Smooth muscle cell (in vitro differentiated cells): Measurements from ENCODE around the gene TBX4. TPM values are rescaled to one million over a fixed set of nuclear protein-coding genes. Genes with fewer than 3 reads are reported as not detected.

Experiments
- DNase-seq: peaks from one replicate; lab custom pipeline; 2025; ENCODE audit not compliant: unreplicated experiment; lab: John Stamatoyannopoulos, UW
- H2AFZ ChIP-seq: fragments of 200-600 bp; sonication (generic); 2 replicates; pipeline ENCODE4 v1.6.0; 2016; ENCODE audit warnings: antibody characterized with exemption, low read depth, mild to moderate bottlenecking
- H3F3A ChIP-seq: fragments of 200-600 bp; sonication (generic); 2 replicates; pipeline ENCODE4 v1.6.0; 2017; ENCODE audit warnings: antibody characterized with exemption, low read depth
- H3K27ac ChIP-seq: fragments of 200-600 bp; sonication (generic); 2 replicates; pipeline ENCODE4 v1.5.1; 2016; ENCODE audit warnings: low read depth, mild to moderate bottlenecking
- H3K27me3 ChIP-seq: fragments of 200-600 bp; sonication (generic); 2 replicates; pipeline ENCODE4 v1.6.1; 2016; ENCODE audit warnings: low read depth, mild to moderate bottlenecking
- H3K36me3 ChIP-seq: fragments of 200-600 bp; sonication (generic); 2 replicates; pipeline ENCODE4 v1.5.1; 2016; ENCODE audit warnings: low read depth
- H3K4me1 ChIP-seq: fragments of 200-600 bp; sonication (generic); 2 replicates; pipeline ENCODE4 v1.5.1; 2016; ENCODE audit warnings: low read depth
- H3K4me2 ChIP-seq: fragments of 200-600 bp; sonication (generic); 2 replicates; pipeline ENCODE4 v1.6.0; 2016; ENCODE audit warnings: mild to moderate bottlenecking
- H3K4me3 ChIP-seq: fragments of 200-600 bp; sonication (generic); 2 replicates; pipeline ENCODE4 v1.5.1; 2016; ENCODE audit warnings: mild to moderate bottlenecking
- H3K79me2 ChIP-seq: fragments of 200-600 bp; sonication (generic); 2 replicates; pipeline ENCODE4 v1.6.0; 2016; ENCODE audit warnings: low read depth, mild to moderate bottlenecking
- H3K9ac ChIP-seq: fragments of 200-600 bp; sonication (generic); 2 replicates; pipeline ENCODE4 v1.6.0; 2016; ENCODE audit warnings: low read depth
- H3K9me3 ChIP-seq: fragments of 200-600 bp; sonication (generic); replicated peaks from 2 replicates; pipeline ENCODE4 v1.5.1; 2016; ENCODE audit warnings: low read depth
- H4K20me1 ChIP-seq: fragments of 200-600 bp; sonication (generic); 2 replicates; pipeline ENCODE4 v1.6.0; 2016; ENCODE audit warnings: low read depth
- CTCF ChIP-seq: fragments of 200-600 bp; sonication (generic); IDR thresholded peaks from 2 replicates; pipeline ENCODE4 v1.5.1; 2017; ENCODE audit warnings: borderline replicate concordance, mild to moderate bottlenecking, antibody characterized with exemption; ENCODE audit not compliant: insufficient read depth, poor library complexity, severe bottlenecking
- WGBS: methylation state at CpG from one replicate; pipeline ENCODE4 v1.1.7; 2016; ENCODE audit warnings: low lambda C conversion rate; 5-methylcytosine and 5-hydroxymethylcytosine counted together
- polyA plus RNA-seq: library from polyadenylated mRNA; unstranded; fragments of >200 nt; fragmentation: Nextera tagmentation; extraction: Ambion mirVana; gene quantifications from 2 replicates; pipeline ENCODE4 v1.2.1, GENCODE V29; 2016
- total RNA-seq: library from RNA; depleted of rRNA; stranded (reverse); fragments of >200 nt; gene quantifications from 2 replicates; pipeline ENCODE4 v1.2.3, GENCODE V29; 2014

The TBX4 gene
- total and polyA plus RNA-seq, 2 experiments from 2014 or later: 14.1 to 22.7 TPM

GRCh38 chr17:61510991-61511390 is 58.8 kb downstream of the TBX4 start:
- Histone ChIP-seq H3K9me3 (no peaks in the 10 kb centered on the region), H4K20me1 (no peaks in the 10 kb centered on the region), H2AFZ (no peak overlapping the region), H3K9ac (no peak overlapping the region), H3K27me3 (no peaks in the 10 kb centered on the region), H3K4me1 (no peaks in the 10 kb centered on the region), H3K27ac (peak overlapping the region; percentile 20), H3K4me3 (no peak overlapping the region), H3K36me3 (no peaks in the 10 kb centered on the region), H3F3A (no peaks in the 10 kb centered on the region), H3K4me2 (peak overlapping the region; percentile 25), H3K79me2 (no peaks in the 10 kb centered on the region)
- WGBS: 54% methylated on average over 2 of the region's 2 CpGs
- no peak for DNase-seq
- no peak for TF ChIP-seq CTCF

- peak overlapping the region; percentile 13 for H2AFZ ChIP-seq
- no peaks in the 10 kb centered on the region for H3K4me1 ChIP-seq
- H4K20me1 ChIP-seq: no peaks in the 10 kb centered on the region
- no peak for DNase-seq
- 38% methylated on average over 4 of the region's 4 CpGs for WGBS
- H3K27ac ChIP-seq: peak overlapping the region; percentile 20
- no peak overlapping the region for H3K9ac ChIP-seq
- H3K79me2 ChIP-seq: no peaks in the 10 kb centered on the region
- H3F3A ChIP-seq: peaks cover under 1% of the 10 kb centered on the region
- H3K4me3 ChIP-seq: no peak overlapping the region
- no peaks in the 10 kb centered on the region for H3K36me3 ChIP-seq
- no peak for TF ChIP-seq CTCF
- no peaks in the 10 kb centered on the region for H3K9me3 ChIP-seq
- H3K4me2 ChIP-seq: peak overlapping the region; percentile 25
- H3K27me3 ChIP-seq: no peaks in the 10 kb centered on the region
These were observed 59.4 kb downstream of the TBX4 start for GRCh38 chr17:61511480-61512182.

GRCh38 chr17:61514491-61514890 is 62.3 kb downstream of the TBX4 start:
- TF ChIP-seq CTCF: no peak
- no peaks in the 10 kb centered on the region for H3K9me3 ChIP-seq
- no peak overlapping the region for H3K4me2 ChIP-seq
- no peak overlapping the region for H3K4me3 ChIP-seq
- H4K20me1 ChIP-seq: no peaks in the 10 kb centered on the region
- H2AFZ ChIP-seq: peak overlapping the region; percentile 21
- no peaks in the 10 kb centered on the region for H3K27me3 ChIP-seq
- peaks cover 7% of the 10 kb centered on the region for H3F3A ChIP-seq
- H3K4me1 ChIP-seq: no peaks in the 10 kb centered on the region
- H3K79me2 ChIP-seq: no peaks in the 10 kb centered on the region
- no peak for DNase-seq
- H3K9ac ChIP-seq: no peak overlapping the region
- H3K36me3 ChIP-seq: no peaks in the 10 kb centered on the region
- 77% methylated on average over 4 of the region's 4 CpGs for WGBS
- no peak overlapping the region for H3K27ac ChIP-seq

DNA sequence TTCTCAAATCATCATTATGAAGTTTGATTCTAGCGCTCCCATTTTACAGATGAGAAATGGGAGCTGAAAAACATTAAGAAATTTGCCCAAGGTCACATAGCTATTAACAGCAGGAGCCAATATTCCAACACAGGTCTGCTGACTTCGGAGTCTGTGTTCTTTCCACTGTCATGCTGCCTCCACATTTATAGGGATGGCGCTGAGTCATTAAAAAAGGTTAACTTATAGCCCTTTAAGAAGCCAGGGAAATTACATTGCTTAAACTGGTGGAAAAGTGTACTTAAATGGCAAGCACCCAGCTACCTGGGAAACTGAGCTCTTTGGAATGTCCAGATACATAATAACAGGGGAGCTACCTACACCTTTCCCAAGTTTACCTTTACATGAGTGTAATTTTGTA is 65.0 kb downstream of the TBX4 start:
- Histone ChIP-seq H3K4me2 (no peak overlapping the region), H3K4me1 (no peaks in the 10 kb centered on the region), H3K4me3 (no peak overlapping the region), H3K9ac (no peak overlapping the region), H3F3A (peaks cover 7% of the 10 kb centered on the region), H4K20me1 (no peaks in the 10 kb centered on the region), H3K36me3 (no peaks in the 10 kb centered on the region), H2AFZ (no peak overlapping the region), H3K9me3 (no peaks in the 10 kb centered on the region), H3K27ac (no peak overlapping the region), H3K79me2 (no peaks in the 10 kb centered on the region), H3K27me3 (no peaks in the 10 kb centered on the region)
- WGBS: 60% methylated on average over 3 of the region's 3 CpGs
- no peak for TF ChIP-seq CTCF
- DNase-seq: no peak
